RWPE2 (cell line): ENCODE data around the gene VAV3.

Source experiments
- ATAC-seq: fragments of 200-7000 bp; cut with Tn5 transposase; 3 replicates; pipeline ENCODE4 v1.9.1; 2021; ENCODE audit warnings: low read depth
- DNase-seq: peaks from one replicate; pipeline ENCODE4 v3.0.0-alpha.2; 2020; ENCODE audit warnings: low spot score
- H3K27ac ChIP-seq: fragments of 450-650 bp; 2 replicates; pipeline ENCODE4 v1.5.1; 2017; ENCODE audit warnings: mild to moderate bottlenecking; ENCODE audit not compliant: poor library complexity, severe bottlenecking
- H3K27me3 ChIP-seq: fragments of 250-450 bp; sonication (Bioruptor Pico); 2 replicates; pipeline ENCODE4 v1.5.1; 2021; ENCODE audit warnings: mild to moderate bottlenecking, moderate library complexity; ENCODE audit not compliant: insufficient read depth, poor library complexity, severe bottlenecking
- H3K36me3 ChIP-seq: fragments of 250-450 bp; sonication (Bioruptor Pico); 2 replicates; pipeline ENCODE4 v1.5.1; 2020; ENCODE audit warnings: low read depth, mild to moderate bottlenecking, moderate library complexity
- H3K4me1 ChIP-seq: fragments of 250-450 bp; sonication (Bioruptor Pico); 2 replicates; pipeline ENCODE4 v1.5.1; 2021; ENCODE audit warnings: mild to moderate bottlenecking, moderate library complexity; ENCODE audit not compliant: insufficient read depth, poor library complexity, severe bottlenecking
- H3K4me3 ChIP-seq: fragments of 250-450 bp; sonication (Bioruptor Pico); 2 replicates; pipeline ENCODE4 v1.5.1; 2021; ENCODE audit warnings: mild to moderate bottlenecking, moderate library complexity; ENCODE audit not compliant: severe bottlenecking
- H3K9me3 ChIP-seq: fragments of 250-450 bp; sonication (Bioruptor Pico); 2 replicates; pipeline ENCODE4 v1.5.1; 2021; ENCODE audit warnings: mild to moderate bottlenecking, moderate library complexity; ENCODE audit not compliant: severe bottlenecking
- TF ChIP-seq, protein P1 (sequence below): fragments of 450-650 bp; IDR thresholded peaks from one replicate; pipeline ENCODE4 v1.5.1; 2017; ENCODE audit warnings: mild to moderate bottlenecking, moderate library complexity; ENCODE audit not compliant: poor library complexity, severe bottlenecking

The VAV3 gene

DNA sequence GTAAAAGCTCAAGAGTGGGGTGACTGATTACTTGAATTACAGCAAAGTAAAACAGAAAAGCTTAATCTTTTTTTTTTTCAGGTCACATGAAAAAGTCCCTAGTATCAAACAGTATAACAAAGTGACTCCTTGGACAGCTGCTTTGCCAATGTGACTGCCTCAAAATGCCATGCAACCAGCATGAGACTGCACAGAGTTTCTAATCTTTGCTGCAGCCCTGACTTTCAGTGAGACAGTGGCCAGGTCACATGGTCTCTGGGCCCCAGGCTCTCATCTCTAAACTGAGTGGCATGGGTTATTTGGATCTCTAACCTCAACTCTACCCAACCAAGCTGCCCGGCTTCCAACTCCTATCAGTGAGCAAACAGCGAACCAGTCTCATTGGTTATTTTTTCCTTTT lies 169.0 kb downstream of the VAV3 start:
- DNase-seq: no peak
- ATAC-seq: no peak
- Histone ChIP-seq H3K27ac (no peak overlapping the region), H3K4me3 (no peak overlapping the region), H3K36me3 (no peaks in the 10 kb centered on the region), H3K4me1 (no peaks in the 10 kb centered on the region), H3K27me3 (no peaks in the 10 kb centered on the region), H3K9me3 (no peaks in the 10 kb centered on the region)
- TF ChIP-seq, protein P1, sequence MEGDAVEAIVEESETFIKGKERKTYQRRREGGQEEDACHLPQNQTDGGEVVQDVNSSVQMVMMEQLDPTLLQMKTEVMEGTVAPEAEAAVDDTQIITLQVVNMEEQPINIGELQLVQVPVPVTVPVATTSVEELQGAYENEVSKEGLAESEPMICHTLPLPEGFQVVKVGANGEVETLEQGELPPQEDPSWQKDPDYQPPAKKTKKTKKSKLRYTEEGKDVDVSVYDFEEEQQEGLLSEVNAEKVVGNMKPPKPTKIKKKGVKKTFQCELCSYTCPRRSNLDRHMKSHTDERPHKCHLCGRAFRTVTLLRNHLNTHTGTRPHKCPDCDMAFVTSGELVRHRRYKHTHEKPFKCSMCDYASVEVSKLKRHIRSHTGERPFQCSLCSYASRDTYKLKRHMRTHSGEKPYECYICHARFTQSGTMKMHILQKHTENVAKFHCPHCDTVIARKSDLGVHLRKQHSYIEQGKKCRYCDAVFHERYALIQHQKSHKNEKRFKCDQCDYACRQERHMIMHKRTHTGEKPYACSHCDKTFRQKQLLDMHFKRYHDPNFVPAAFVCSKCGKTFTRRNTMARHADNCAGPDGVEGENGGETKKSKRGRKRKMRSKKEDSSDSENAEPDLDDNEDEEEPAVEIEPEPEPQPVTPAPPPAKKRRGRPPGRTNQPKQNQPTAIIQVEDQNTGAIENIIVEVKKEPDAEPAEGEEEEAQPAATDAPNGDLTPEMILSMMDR: no peak

DNA sequence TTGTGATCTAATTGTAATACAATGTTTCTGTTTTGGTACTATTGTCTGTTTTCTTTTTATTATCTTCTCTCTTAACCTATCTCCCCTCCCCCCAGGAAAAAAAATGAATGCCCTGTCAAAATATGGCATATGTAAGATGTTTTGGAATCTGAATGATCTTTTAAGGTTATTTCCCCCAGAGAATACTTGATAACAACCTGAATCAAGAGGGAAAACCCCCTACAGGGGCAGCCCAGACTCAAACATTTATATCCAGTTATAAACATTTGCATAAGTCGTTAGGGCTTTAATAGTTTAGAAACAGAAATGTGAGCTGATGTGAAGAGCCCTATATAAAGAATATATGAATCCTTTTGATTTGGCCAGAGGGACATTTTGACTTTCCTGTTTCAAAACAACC lies 169.5 kb downstream of the VAV3 start:
- no peak overlapping the region for H3K4me3 ChIP-seq
- H3K27me3 ChIP-seq: no peaks in the 10 kb centered on the region
- DNase-seq (no peak), ATAC-seq (no peak)
- no peaks in the 10 kb centered on the region for H3K4me1 ChIP-seq
- TF ChIP-seq, protein P1: no peak
- no peak overlapping the region for H3K27ac ChIP-seq
- no peaks in the 10 kb centered on the region for H3K9me3 ChIP-seq
- no peaks in the 10 kb centered on the region for H3K36me3 ChIP-seq

DNA sequence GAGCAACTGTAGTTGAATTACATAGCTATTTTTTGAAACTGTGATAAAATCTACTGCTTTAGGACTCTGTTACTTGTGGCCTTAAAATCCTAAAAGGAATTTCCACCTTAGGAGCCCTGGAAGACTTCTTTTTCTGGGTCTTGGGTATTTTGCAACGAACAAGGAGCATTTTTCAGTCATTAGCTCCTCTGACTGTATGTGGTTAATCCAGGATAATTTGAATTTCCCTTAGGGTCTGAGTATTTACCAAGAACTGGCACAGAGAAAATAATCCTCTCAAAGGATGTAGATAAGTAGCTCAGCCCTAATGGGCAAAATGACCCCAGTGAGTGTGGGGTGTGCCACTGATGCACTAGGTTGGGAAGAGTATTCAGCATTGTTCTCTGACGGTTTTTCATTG lies 170.4 kb downstream of the VAV3 start:
- no peak for ATAC-seq

DNA sequence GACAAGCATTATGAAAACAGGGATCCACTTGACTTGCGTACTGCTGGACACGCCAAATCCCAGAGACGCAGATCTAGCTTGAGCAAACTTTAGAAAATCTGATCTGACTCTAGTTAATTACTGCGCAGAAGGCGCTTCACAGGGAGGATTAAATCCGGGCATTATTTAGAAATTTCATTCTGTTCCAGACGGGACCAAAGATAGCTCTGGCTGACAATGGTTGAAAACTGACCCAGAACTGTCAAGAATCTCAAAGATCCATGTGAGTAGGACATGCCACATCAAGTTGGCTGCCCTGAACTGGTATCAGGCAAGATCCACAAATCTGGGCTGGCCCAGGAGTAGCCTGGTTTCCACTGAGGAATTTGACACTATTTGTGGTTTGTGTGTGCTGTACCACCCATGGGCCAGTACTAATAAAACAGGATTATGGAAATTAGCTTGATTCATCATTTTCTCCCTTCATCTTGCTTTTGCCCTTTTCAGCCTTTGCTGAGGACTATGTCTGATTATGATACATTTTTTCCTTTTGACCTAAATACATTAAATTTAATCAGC lies 171.0 kb downstream of the VAV3 start:
- TF ChIP-seq, protein P1: no peak
- no peaks in the 10 kb centered on the region for H3K27me3 ChIP-seq
- ATAC-seq (no peak), DNase-seq (no peak)
- H3K36me3 ChIP-seq: no peaks in the 10 kb centered on the region
- H3K27ac ChIP-seq: no peak overlapping the region
- H3K4me3 ChIP-seq: no peak overlapping the region
- no peaks in the 10 kb centered on the region for H3K9me3 ChIP-seq
- H3K4me1 ChIP-seq: no peaks in the 10 kb centered on the region

More for the DNA sequence above, 170.4 kb downstream of the VAV3 start:
- no peaks in the 10 kb centered on the region for H3K4me1 ChIP-seq
- H3K27me3 ChIP-seq: no peaks in the 10 kb centered on the region
- H3K36me3 ChIP-seq: no peaks in the 10 kb centered on the region
- H3K4me3 ChIP-seq: no peak overlapping the region
- no peaks in the 10 kb centered on the region for H3K9me3 ChIP-seq
- no peak for DNase-seq
- TF ChIP-seq, protein P1: no peak
- no peak overlapping the region for H3K27ac ChIP-seq

DNA sequence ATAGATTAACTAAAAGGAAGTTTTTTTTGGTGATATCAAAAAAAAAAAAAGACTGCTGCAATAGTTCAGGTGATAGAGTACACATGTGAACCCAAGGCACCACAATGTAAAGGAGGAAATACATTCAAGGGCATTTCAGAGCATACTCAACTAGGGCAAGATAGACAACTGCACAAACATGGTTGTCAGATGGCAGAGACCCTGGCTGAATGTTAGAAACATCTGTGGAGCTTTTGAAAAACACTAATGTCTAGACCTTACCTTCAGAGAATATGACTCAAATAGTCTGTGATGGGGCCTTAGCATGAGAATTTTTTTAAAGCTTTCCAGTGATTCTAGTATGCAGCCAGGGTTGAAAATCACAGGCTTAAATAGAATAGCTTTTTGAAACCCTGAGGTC lies 173.6 kb downstream of the VAV3 start:
- Histone ChIP-seq H3K4me3 (no peak overlapping the region), H3K36me3 (no peaks in the 10 kb centered on the region), H3K27ac (no peak overlapping the region), H3K27me3 (no peaks in the 10 kb centered on the region), H3K4me1 (no peaks in the 10 kb centered on the region), H3K9me3 (no peaks in the 10 kb centered on the region)
- TF ChIP-seq, protein P1: no peak
- ATAC-seq: no peak
- DNase-seq: no peak
